Stimulated activated CD4-positive, alpha-beta T cell treated with anti-CD3 and anti-CD28 coated beads, Interleukin-15, amount 100 ng/mL, for 48 hours (primary cell): Measurements from ENCODE around the gene SNU13.
"Not testable (repeated sequence)": the region's sequence is repeated elsewhere in the genome, so short reads cannot be mapped to it uniquely, and the experiment has no call there.

Experiments used
- DNase-seq, 2 donors: peaks; one replicate each; pipeline ENCODE4 v3.0.0-alpha.2; 2020; ENCODE audit warnings: low read depth in 2 of 2

SNU13 gene

DNA sequence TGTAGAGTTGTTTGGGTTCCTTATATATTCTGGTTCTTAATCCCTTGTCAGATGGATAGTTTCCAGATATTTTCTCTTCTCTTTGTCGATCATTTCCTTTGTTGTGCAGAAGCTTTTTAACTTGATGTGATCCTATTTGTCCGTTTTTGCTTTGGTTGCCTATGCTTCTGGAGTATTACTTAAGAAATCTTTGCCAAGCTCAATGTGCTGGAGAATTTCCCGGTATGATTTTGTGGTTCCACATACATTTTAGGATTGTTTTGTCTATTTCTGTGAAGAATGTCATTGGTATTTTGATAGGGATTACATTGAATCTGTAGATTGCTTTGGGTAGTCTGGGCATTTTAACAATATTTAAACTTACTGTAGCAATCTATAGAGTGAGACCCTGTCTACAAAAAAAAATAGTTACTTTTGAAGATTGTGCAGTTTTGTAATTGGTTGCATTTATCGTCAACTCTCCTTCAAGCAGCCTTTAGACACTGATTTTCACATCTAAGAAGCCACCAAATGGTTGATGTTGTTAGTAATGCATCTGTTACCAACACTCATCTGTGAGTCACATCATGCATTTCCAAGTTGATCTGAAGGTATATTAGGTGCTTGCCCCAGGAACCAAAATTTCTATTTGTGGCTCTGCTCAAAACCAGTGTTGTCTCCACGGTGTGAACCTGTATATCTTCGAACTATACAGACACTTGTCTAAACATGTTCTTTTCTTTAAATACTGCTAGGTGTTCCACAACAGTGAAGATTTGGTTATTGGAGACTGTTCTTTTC lies 46.1 kb downstream of the SNU13 start:
- no peak for DNase-seq

GRCh38 chr22:41641854-41642253 lies 46.8 kb downstream of the SNU13 start:
- no peak for DNase-seq

DNA sequence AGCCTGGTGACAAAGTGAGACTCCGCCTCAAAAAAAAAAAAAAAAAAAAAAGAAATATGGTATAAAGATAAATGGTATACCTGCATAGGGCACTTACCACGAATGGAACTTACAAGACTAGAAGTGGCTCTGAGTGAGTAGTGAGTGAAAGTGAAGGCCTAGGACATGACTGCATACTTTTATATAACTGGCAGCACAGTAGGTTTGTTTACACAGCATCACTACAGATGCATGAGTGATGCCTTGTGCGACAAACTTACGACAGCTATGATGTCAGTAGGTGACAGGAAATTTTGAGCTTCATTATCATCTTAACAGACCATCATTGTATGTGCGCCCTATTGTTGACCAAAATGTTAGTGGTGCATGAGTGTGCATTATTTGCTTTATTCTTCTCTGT lies 49.9 kb downstream of the SNU13 start:
- no peak for DNase-seq

DNA sequence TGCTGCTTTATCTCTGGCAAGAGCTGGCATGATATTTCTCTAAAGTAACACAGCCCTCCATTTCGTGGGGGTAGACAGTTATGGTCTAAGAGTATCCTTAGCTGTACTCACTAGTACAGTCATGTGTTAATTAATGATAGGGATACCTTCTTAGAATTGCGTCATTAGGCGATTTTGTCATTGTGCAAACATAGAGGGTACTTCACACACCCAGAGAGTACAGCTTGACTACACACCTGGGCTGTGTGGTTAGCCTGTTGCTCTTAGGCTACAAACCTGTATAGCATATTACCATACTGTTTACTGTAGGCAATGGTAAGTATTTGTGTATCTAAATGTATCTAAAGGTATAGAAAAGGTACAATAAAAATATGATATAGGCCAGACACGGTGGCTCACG lies 50.5 kb downstream of the SNU13 start:
- no peak for DNase-seq

GRCh38 chr22:41637623-41638022 lies 51.0 kb downstream of the SNU13 start:
- DNase-seq, result not testable (repeated sequence)

- DNase-seq, result no peak
These were observed 52.2 kb downstream of the SNU13 start for GRCh38 chr22:41636467-41636866.

- not testable (repeated sequence) for DNase-seq
These were observed 54.1 kb downstream of the SNU13 start for GRCh38 chr22:41634610-41635009.

DNA sequence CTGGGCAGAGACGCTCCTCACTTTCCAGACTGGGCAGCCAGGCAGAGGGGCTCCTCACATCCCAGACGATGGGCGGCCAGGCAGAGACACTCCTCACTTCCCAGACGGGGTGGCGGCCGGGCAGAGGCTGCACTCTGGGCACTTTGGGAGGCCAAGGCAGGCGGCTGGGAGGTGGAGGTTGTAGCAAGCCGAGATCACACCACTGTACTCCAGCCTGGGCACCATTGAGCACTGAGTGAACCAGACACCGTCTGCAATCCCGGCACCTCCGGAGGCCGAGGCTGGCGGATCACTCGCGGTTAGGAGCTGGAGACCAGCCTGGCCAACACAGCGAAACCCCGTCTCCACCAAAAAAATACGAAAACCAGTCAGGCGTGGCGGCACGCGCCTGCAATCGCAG lies 57.1 kb downstream of the SNU13 start:
- DNase-seq, result not testable (repeated sequence)

DNA sequence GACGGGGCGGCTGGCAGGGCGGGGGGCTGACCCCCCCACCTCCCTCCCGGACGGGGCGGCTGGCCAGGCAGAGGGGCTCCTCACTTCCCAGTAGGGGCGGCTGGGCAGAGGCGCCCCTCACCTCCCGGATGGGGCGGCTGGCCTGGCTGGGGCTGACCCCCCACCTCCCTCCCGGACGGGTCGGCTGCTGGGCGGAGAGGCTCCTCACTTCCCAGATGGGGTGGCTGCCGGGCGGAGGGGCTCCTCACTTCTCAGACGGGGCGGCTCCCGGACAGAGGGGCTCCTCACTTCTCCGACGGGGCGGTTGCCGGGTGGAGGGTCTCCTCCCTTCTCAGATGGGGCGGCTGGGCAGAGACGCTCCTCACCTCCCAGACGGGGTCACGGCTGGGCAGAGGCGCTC lies 57.6 kb downstream of the SNU13 start:
- DNase-seq, result not testable (repeated sequence)

GRCh38 chr22:41625577-41625976 lies 63.1 kb downstream of the SNU13 start:
- no peak for DNase-seq
